ENCODE measurements around the gene CLCN4.

Gene CLCN4

GRCh38 chrX:10156199-10157031, at the start of gene CLCN4:
Gene CLCN4, plus strand, starts transcription at chrX:10156975. Its CDS starts 28,058 bp downstream, at chrX:10185033.
- DNase-seq, result peak; percentile 1 to 83 (median 64)

DNA sequence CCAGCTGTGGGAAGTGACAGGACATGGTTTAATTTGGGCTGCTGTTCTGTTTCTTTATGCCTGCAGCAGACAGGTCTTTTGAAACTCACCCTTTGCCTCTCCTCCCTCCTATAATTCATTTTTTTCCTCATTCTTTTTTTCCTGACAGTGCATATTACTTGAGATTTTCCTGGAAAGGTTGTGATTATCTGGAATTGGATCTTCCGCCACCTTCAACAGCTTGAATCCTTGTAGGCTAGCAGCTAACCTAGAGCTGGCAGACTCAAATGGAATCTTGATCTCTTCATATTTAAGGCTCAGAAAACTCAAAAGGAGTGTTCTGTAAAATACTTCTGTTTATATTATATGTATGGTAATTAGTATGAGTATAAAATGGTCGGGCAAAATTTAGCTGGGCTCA, 49.3 kb upstream of the CLCN4 start:
- no peak for DNase-seq

DNA sequence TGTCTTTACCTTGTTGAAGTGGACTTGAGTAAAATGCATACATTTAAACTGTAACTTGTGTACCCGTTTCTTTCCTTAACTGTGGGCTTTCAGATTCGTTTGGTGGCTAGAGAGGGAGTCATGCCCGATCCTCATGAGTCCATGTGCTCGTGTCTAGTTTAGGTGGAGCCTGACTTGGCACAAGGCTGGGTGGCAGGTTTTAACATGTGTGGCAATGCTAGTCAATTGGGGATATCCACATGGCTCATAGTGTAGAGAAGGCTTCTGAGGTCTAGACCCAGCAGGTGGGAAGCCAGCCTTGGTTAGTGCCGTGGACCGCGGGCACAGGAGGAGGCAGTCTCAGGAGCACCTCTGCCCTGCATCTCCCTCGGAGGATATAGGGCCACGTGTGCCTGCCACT, 48.5 kb upstream of the CLCN4 start:
- DNase-seq, result no peak

DNA sequence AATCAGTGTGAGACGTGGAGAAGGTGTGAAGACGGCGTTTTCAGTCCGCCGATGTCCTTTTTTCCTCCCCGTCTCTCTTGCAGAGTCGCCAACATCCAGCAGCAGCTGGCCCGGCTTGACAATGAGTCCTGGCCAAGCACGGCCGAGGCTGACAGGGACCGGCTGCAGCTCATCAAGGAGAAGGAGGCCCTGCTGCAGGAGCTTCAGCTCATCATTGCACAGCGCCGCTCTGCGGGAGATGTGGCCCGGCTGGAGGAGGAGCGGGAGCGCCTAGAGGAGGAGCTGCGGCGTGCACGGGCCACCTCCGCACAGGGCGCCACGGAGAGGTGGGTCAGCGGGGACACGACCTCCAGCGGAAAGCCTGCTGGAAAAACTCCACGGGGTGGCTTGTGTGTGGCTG, 47.1 kb upstream of the CLCN4 start:
- peak in 43 of 56 donors; percentile 1 to 76 (median 32) for DNase-seq

- no peak for DNase-seq
These were observed 46.3 kb upstream of the CLCN4 start for GRCh38 chrX:10110316-10110935.

GRCh38 chrX:10110984-10111363, 45.8 kb upstream of the CLCN4 start:
- peak in 1 of 56 donors; percentile 0 for DNase-seq

DNA sequence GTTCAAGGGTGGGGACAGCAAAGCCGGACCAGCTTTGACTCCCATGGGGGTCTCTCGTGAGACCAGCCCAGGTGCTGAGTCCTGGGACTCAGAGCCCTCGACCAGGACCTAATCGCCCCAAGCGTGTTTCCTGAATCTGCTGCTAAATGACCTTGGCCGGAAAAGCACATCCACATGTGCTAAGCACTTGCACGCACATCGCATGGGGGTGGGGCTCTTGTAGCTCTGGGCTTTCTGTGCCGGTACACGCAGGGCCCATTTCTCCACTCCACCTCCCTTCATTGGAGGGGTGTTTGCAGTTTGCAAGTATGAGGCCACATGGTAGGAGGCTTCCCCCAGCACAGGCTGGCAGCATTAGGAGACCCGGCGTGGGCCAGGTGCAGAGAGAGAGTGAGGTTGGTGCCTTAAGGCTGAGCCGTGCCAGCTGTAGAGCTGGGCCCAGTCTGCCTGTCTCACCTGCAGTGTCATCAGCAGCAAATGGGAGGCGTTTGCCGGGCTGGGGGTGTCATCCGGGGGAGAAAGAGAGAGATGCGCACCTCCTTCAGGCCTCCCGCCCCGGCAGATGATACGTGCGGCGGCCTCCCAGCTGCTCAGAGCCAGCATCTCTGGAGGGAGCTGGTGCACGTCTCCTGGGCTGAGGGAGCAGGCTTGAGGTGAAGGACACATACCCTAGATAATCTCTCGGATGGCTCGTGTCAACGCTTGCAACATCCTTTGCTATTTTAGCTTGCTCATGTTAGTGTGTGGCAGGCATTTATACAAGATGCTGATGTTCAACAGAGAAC, 45.2 kb upstream of the CLCN4 start:
- peak in 29 of 56 donors; percentile 1 to 49 (median 11) for DNase-seq

DNA sequence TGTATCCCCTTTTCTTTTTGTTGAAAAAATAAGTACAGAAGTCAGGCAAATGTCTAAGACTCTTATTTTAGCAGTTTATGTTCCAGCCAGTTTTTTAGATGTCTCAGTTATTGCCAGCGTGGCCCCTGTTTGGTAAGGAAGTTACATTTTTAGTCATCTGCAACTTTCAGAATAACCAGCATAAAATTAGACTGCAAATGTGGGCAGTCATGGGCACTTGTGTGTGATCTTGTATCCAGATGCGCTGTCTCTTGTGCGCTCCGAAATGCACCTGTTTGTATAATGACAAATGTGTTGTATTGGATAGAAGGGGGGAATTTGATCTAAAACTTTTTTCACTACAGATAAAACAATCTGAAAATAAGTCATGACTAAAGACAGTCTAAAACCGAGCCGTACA, 44.3 kb upstream of the CLCN4 start:
- DNase-seq, result no peak

GRCh38 chrX:10115082-10115481, 41.7 kb upstream of the CLCN4 start:
- DNase-seq, result no peak

DNA sequence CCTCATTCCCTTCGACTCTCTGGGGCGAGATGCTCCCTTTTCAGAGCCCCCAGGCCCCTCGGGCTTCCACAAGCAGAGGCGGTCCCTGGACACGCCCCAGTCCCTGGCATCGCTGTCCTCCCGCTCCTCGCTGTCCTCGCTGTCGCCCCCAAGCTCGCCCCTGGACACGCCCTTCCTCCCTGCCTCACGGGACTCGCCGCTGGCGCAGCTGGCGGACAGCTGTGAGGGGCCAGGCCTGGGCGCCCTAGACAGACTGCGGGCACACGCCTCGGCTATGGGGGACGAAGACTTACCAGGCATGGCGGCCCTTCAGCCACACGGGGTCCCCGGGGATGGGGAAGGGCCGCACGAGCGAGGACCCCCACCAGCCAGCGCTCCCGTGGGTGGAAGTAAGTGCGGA, 39.5 kb upstream of the CLCN4 start:
- DNase-seq, result peak in 1 of 56 donors; percentile 1

DNA sequence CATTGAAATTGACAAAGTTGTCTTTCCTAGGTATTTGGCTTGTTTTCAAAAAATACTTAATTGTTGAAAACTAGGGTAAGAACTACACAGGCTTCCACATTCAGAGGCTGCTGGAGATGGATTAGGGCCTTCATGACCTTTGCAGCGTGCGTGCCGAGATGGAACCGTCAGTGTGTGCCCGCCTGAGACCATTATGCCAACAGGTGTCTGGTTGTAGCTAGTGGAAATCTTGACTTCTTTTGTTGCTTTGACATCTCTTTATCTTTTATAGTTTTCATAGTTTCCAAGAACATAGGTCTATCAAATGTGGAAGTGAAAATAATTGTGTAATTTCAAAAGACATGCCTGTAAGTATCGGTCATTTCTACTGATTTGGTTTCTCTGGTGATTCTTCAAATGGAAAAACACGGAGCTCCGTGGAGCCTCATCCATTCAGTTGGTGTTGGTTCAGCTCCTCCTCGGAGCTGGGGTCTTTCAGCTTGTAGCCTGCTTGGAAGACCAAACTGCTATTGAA, 38.9 kb upstream of the CLCN4 start:
- DNase-seq, result no peak

DNA sequence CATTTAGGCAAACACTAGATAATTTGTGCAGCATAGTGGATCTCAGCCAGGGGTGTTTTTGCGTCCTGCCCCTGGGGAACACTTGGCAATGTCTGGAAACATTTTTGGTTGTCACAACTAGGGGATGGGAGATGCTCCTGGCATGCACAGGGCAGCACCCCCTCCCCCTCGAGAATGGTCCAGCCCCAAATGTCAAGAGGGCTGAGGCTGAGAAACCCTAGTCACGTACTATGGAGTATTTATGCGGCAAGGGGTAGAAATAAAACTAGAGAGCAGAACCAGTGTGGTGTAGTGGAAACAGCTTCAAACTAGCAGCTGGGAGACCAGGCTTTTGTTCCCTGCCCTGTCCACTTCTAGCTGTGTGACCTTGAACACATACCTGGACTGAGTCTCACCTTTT, 38.2 kb upstream of the CLCN4 start:
- no peak for DNase-seq

DNA sequence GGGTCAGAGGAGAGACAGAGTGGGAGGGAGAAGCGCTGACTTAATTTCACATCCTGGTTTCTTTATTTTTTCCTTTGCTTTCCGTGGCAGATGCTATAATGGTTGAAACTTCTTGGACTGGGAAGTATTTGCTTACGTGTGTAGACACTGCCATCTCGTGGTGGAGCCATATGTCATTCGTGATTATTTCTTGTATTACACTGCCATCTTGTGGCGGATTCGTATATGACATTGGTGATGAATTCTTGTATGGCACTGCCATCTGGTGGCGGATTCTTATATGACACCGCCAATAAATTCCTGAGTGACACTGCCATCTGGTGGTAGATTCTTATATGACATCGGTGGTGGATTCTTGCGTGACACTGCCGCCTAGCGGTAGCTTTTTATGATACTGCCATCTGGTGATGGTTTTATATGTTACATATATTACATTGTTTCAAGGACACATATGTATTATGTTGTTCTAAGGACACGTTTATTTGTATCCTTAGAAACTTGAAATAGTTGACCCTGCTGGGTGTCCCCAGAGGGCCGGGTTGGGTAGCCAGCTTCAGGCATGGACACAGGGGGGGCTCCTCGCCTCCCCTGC, 37.3 kb upstream of the CLCN4 start:
- DNase-seq, result peak in 51 of 56 donors; percentile 8 to 88 (median 55)

GRCh38 chrX:10120331-10120730, 36.4 kb upstream of the CLCN4 start:
- no peak for DNase-seq

DNA sequence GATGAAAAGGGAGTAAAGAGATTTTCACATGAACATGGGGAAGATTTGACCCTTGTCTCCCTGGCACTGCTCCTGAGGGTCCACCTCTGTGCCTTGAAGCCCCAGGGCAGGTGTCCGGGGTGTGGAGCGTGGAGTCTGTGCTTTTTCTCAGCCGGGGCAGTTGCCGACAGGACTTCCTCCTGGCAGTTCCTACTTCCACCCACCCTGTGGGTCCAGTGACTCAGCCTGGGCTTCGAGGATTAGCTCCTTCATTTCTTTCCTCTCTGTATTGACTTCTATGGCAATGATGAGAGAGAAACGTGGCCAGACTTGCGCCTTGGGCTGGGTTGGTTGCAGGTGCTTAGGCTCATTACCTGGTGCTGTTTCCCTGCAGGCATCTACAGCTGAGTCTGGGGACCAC, 35.9 kb upstream of the CLCN4 start:
- DNase-seq, result no peak

DNA sequence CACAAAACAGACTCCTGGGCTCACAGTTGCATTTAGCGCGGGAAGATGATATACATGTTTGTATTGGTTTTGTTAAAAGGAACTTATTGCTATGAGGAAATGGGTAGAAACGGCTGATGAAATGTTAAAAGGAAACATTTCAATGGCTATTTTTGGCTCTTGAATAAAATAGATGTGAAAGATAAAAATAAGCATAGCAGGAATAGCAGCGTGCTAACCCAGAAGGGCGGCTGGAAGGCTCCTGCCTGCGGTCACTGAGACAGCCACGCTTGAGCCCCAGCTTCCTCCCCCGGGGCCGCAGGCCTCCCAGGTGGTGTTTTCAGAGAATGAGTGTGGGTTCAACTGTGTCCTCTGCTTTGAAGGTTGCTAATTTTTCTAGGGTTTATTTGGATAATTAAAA, 35.0 kb upstream of the CLCN4 start:
- no peak for DNase-seq

- no peak for DNase-seq
These were observed 32.1 kb upstream of the CLCN4 start for GRCh38 chrX:10124506-10125247.

DNA sequence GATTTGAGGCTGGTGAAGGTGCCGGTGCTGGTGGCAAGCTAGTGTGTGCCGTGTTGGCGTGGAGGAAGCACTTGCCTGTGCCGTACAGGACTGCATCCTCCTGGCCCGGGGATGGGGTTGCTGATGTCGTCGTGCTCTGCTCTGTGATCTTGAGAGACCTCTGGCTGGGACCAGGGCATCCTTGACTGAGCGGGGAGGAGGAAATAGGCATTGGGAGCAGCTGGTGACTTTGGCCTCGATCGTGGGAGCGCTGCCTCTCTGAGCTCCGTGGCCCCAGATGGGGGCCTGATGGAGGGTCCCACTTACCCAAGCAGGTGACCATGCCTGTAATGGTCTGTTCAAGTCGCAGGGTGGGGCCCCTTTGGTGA, 31.5 kb upstream of the CLCN4 start:
- no peak for DNase-seq

- DNase-seq, result no peak
These were observed 30.7 kb upstream of the CLCN4 start for GRCh38 chrX:10126044-10126443.

GRCh38 chrX:10126834-10127233, 29.9 kb upstream of the CLCN4 start:
- DNase-seq, result no peak

DNA sequence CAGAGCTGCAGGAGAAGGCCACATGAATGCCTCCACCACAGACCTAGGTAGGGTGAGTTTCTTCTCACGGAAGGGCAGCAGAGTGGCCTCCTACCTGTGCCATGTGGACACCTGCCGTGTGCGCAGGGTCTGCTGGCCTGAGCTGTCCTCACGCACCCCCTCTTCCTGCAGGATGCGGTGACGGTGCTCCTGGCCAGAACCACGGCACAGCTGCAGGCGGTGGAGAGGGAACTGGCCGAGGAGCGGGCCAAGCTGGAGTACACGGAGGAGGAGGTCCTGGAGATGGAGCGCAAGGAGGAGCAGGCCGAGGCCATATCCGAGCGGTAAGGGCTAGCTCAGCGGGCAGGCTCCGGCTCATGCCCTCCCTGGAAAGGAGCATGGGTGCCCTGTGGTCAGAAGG, 28.4 kb upstream of the CLCN4 start:
- DNase-seq, result no peak

Data from nucleus accumbens (tissue), 56 donors.